PC-3 (cell line): ENCODE measurements around the gene MKLN1. TPM values are rescaled to one million over a fixed set of nuclear protein-coding genes. Genes with fewer than 3 reads are reported as not detected.

Source experiments
- ATAC-seq: fragments of 200-7000 bp; cut with Tn5 transposase; 2 replicates; pipeline ENCODE4 v1.9.1; 2020; ENCODE audit warnings: mild to moderate bottlenecking, moderate library complexity
- BruUV-seq: library from RNA; stranded (reverse); fragments of 400-500 nt; replicated peaks from 2 replicates; lab custom pipeline; 2021; lab: Mats Ljungman, UMichigan
- CTCF ChIA-PET: fragments of 300-600 bp; sonication (Branson Sonifier 250); formaldehyde crosslinking; loops from one replicate; lab custom pipeline; 2022; ENCODE audit warnings: antibody characterized with exemption; lab: Charles Lee
- POLR2A ChIA-PET: fragments of 300-600 bp; sonication (Branson Sonifier 250); formaldehyde crosslinking; loops from one replicate; lab custom pipeline; 2022; ENCODE audit warnings: antibody characterized with exemption; ENCODE audit not compliant: unreplicated experiment; lab: Charles Lee
- DNase-seq: peaks from one replicate; pipeline ENCODE4 v3.0.0-alpha.2; 2015
- H2AFZ ChIP-seq: fragments of 300-600 bp; sonication (generic); 2 replicates; pipeline ENCODE4 v1.6.0; 2016; ENCODE audit warnings: antibody characterized with exemption, low read length
- H3F3A ChIP-seq: fragments of 300-600 bp; sonication (generic); one replicate; pipeline ENCODE4 v1.6.0; 2017; ENCODE audit warnings: antibody characterized with exemption, low read length, control low read depth, mild to moderate bottlenecking; ENCODE audit not compliant: unreplicated experiment
- H3K27ac ChIP-seq: fragments of 300-600 bp; sonication (generic); 2 replicates; pipeline ENCODE4 v1.5.1; 2016; ENCODE audit warnings: mild to moderate bottlenecking, low read length
- H3K27me3 ChIP-seq: fragments of 300-600 bp; sonication (generic); 2 replicates; pipeline ENCODE4 v1.6.1; 2016; ENCODE audit warnings: low read length, mixed read lengths
- H3K36me3 ChIP-seq: fragments of 300-600 bp; sonication (generic); 2 replicates; pipeline ENCODE4 v1.6.1; 2016; ENCODE audit warnings: low read depth, mixed run types, low read length, mixed read lengths
- H3K4me1 ChIP-seq: fragments of 300-600 bp; sonication (generic); 2 replicates; pipeline ENCODE4 v1.5.1; 2016; ENCODE audit warnings: low read length; ENCODE audit not compliant: insufficient read depth
- H3K4me2 ChIP-seq: fragments of 300-600 bp; sonication (generic); 2 replicates; pipeline ENCODE4 v1.6.0; 2016; ENCODE audit warnings: low read length
- H3K4me3 ChIP-seq: fragments of 300-600 bp; sonication (generic); 2 replicates; pipeline ENCODE4 v1.5.1; 2016; ENCODE audit warnings: mild to moderate bottlenecking, low read length, mixed read lengths
- H3K79me2 ChIP-seq: fragments of 300-600 bp; sonication (generic); 2 replicates; pipeline ENCODE4 v1.6.1; 2017; ENCODE audit warnings: low read length, mixed read lengths
- H3K9ac ChIP-seq: fragments of 300-600 bp; sonication (generic); 2 replicates; pipeline ENCODE4 v1.6.0; 2016; ENCODE audit warnings: mild to moderate bottlenecking, low read length
- H3K9me2 ChIP-seq: fragments of 300-600 bp; sonication (generic); replicated peaks from 2 replicates; pipeline ENCODE4 v1.6.1; 2016; ENCODE audit warnings: mixed run types, low read length, mixed read lengths
- H3K9me3 ChIP-seq: fragments of 300-600 bp; sonication (generic); 2 replicates; pipeline ENCODE4 v1.6.1; 2016; ENCODE audit warnings: low read length, mixed read lengths
- H4K20me1 ChIP-seq: fragments of 300-600 bp; sonication (generic); 2 replicates; pipeline ENCODE4 v1.6.1; 2016; ENCODE audit warnings: low read length, mixed read lengths
- CTCF ChIP-seq: fragments of 300-600 bp; sonication (generic); conservative IDR thresholded peaks from 2 replicates; pipeline ENCODE4 v1.5.1; 2017; ENCODE audit warnings: antibody characterized with exemption, low read depth, mild to moderate bottlenecking, low read length
- EZH2 ChIP-seq: fragments of 300-600 bp; sonication (generic); IDR thresholded peaks from one replicate; pipeline ENCODE4 v1.6.1; 2017; ENCODE audit warnings: antibody characterized with exemption, mild to moderate bottlenecking, low read length; ENCODE audit not compliant: unreplicated experiment
- EZH2phosphoT487 ChIP-seq: fragments of 300-600 bp; sonication (generic); IDR thresholded peaks from 2 replicates; pipeline ENCODE4 v1.6.1; 2018; ENCODE audit warnings: mild to moderate bottlenecking, antibody characterized with exemption, low read length, borderline replicate concordance
- intact Hi-C: fragments of 100-400 bp; cut with micrococcal nuclease; formaldehyde crosslinking; loops from 2 replicates; pipeline ENCODE4 v1.9.0; 2023
- total RNA-seq: library from RNA; depleted of rRNA; stranded (reverse); fragments of >200 nt; gene quantifications from 2 replicates; pipeline ENCODE4 v1.2.3, GENCODE V29; 2014

Gene MKLN1
- total RNA-seq, 1 experiment from 2014 or later, result 16.3 TPM

GRCh38 chr7:131359136-131359776, 31.6 kb downstream of the MKLN1 start:
- BruUV-seq, result no TSS peak
- no peak overlapping the region for H3K27ac ChIP-seq
- H3K4me2 ChIP-seq, result no peak overlapping the region
- H3K9me3 ChIP-seq, result no peaks in the 10 kb centered on the region
- ATAC-seq, result no peak
- no peaks in the 10 kb centered on the region for H3K36me3 ChIP-seq
- DNase-seq, result no peak
- H3K79me2 ChIP-seq, result peaks cover 100% of the 10 kb centered on the region
- H2AFZ ChIP-seq, result no peak overlapping the region
- no peak for TF ChIP-seq EZH2
- no peak for TF ChIP-seq EZH2phosphoT487
- no peak for TF ChIP-seq CTCF
- no peaks in the 10 kb centered on the region for H3F3A ChIP-seq
- no peak overlapping the region for H3K4me3 ChIP-seq
- CTCF ChIA-PET, result no interaction called here
- H3K27me3 ChIP-seq, result no peaks in the 10 kb centered on the region
- H3K9me2 ChIP-seq, result no peaks in the 10 kb centered on the region
- intact Hi-C loops, result no loop called here
- H4K20me1 ChIP-seq, result peaks cover 8% of the 10 kb centered on the region; the same call in 1 of the 2 replicates
- peaks cover 4% of the 10 kb centered on the region; the same call in 1 of the 2 replicates for H3K4me1 ChIP-seq
- POLR2A ChIA-PET, result no interaction called here
- H3K9ac ChIP-seq, result no peak overlapping the region

- TF ChIP-seq CTCF (no peak), EZH2 (no peak), EZH2phosphoT487 (no peak)
These were observed 36.0 kb downstream of the MKLN1 start for GRCh38 chr7:131363719-131364118.

DNA sequence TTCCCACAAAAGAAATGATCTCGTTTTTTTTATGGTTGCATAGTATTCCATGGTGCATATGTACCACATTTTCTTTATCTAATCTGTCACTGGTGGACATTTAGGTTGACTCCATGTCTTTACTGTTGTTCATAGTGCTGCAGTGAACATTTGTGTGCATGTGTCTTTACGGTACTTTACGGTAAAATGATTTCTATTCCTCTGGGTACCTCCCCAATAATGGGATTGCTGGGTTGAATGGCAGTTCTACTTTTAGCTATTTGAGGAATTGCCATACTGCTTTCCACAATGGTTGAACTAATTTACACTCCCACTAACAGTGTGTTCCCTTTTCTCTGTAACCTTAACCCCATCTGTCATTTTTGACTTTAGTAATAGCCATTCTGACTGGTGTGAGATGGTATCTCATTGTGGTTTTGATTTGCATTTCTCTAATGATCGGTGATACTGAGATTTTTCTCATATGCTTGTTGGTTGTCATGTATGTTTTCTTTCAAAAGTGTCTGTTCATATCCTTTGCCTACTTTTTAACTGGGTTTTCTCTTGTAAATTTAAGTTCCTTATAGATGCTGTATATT, 37.2 kb downstream of the MKLN1 start:
- ChIA-PET CTCF (no interaction called here), POLR2A (no interaction called here)
- Histone ChIP-seq H3K4me3 (no peak overlapping the region), H3K27me3 (no peaks in the 10 kb centered on the region), H2AFZ (no peak overlapping the region), H3K27ac (no peak overlapping the region), H3K79me2 (peaks cover 100% of the 10 kb centered on the region), H4K20me1 (peaks cover 10% of the 10 kb centered on the region; the same call in 1 of the 2 replicates), H3K9me2 (no peaks in the 10 kb centered on the region), H3K9ac (no peak overlapping the region), H3F3A (no peaks in the 10 kb centered on the region), H3K4me1 (peaks cover 11% of the 10 kb centered on the region), H3K9me3 (no peaks in the 10 kb centered on the region), H3K36me3 (no peaks in the 10 kb centered on the region), H3K4me2 (no peak overlapping the region)
- ATAC-seq, result no peak
- no TSS peak for BruUV-seq
- no peak for DNase-seq
- intact Hi-C loops, result no loop called here
- TF ChIP-seq EZH2phosphoT487 (no peak), CTCF (no peak), EZH2 (no peak)

More at GRCh38 chr7:131363719-131364118, 36.0 kb downstream of the MKLN1 start:
- H3K9me2 ChIP-seq, result no peaks in the 10 kb centered on the region
- no peak overlapping the region for H3K27ac ChIP-seq
- H3K27me3 ChIP-seq, result no peaks in the 10 kb centered on the region
- peaks cover 5% of the 10 kb centered on the region; the same call in 1 of the 2 replicates for H4K20me1 ChIP-seq
- H2AFZ ChIP-seq, result no peak overlapping the region
- no TSS peak for BruUV-seq
- H3K79me2 ChIP-seq, result peaks cover 100% of the 10 kb centered on the region
- no peak overlapping the region for H3K4me2 ChIP-seq
- POLR2A ChIA-PET, result no interaction called here
- H3F3A ChIP-seq, result no peaks in the 10 kb centered on the region
- H3K9ac ChIP-seq, result no peak overlapping the region
- no peaks in the 10 kb centered on the region for H3K36me3 ChIP-seq
- intact Hi-C loops, result no loop called here
- CTCF ChIA-PET, result no interaction called here
- ATAC-seq, result no peak
- H3K9me3 ChIP-seq, result no peaks in the 10 kb centered on the region
- no peak overlapping the region for H3K4me3 ChIP-seq
- no peaks in the 10 kb centered on the region for H3K4me1 ChIP-seq
- no peak for DNase-seq
